ENCODE measurements around the gene GLS2. TPM values are rescaled to one million over a fixed set of nuclear protein-coding genes. Genes with fewer than 3 reads are reported as not detected.

The GLS2 gene
- 1 to 10 TPM in 1 of 2 donors, under 1 TPM in 1; 0.96 to 1.7 TPM for total RNA-seq

- H3K4me3 ChIP-seq, result peak within 1 kb of the TSS; percentile 55 to 64
- peak; percentile 84 for DNase-seq (ENCODE audit: low spot score)
- no peaks in the 10 kb centered on the region for H3K36me3 ChIP-seq
- H3K27ac ChIP-seq, result peak within 1 kb of the TSS in 1 of 2 donors; percentile 15
- no peaks in the 10 kb centered on the region for H3K9me3 ChIP-seq
- peaks cover 0 to 6% of the 10 kb centered on the region in 2 donors for H3K4me1 ChIP-seq
- H3K27me3 ChIP-seq, result no peaks in the 10 kb centered on the region
- no peak for TF ChIP-seq CTCF (IDR thresholded peaks at IDR 0.05)
Measured at GRCh38 chr12:56488041-56488955, at the start of gene GLS2. Gene GLS2 (minus strand): TSS chr12:56488161. CDS start chr12:56488118, 43 bp downstream.

GRCh38 chr12:56537546-56537945 is 49.6 kb upstream of the GLS2 start:
- no peaks in the 10 kb centered on the region for H3K36me3 ChIP-seq
- no peaks in the 10 kb centered on the region for H3K27me3 ChIP-seq
- H3K4me1 ChIP-seq, result peaks cover 0 to 14% of the 10 kb centered on the region in 2 donors
- no peak overlapping the region for H3K27ac ChIP-seq
- DNase-seq (ENCODE audit: low spot score), result no peak
- no peaks in the 10 kb centered on the region for H3K9me3 ChIP-seq
- H3K4me3 ChIP-seq, result no peak overlapping the region
- no peak for TF ChIP-seq CTCF (IDR thresholded peaks at IDR 0.05)

GRCh38 chr12:56530390-56531055 is 42.6 kb upstream of the GLS2 start:
- H3K4me1 ChIP-seq, result peaks cover 0 to 24% of the 10 kb centered on the region in 2 donors
- H3K36me3 ChIP-seq, result no peaks in the 10 kb centered on the region
- no peaks in the 10 kb centered on the region for H3K9me3 ChIP-seq
- H3K27ac ChIP-seq, result no peak overlapping the region
- no peak for DNase-seq (ENCODE audit: low spot score)
- no peak for TF ChIP-seq CTCF (IDR thresholded peaks at IDR 0.05)
- no peaks in the 10 kb centered on the region for H3K27me3 ChIP-seq
- H3K4me3 ChIP-seq, result no peak overlapping the region

- no peaks in the 10 kb centered on the region for H3K9me3 ChIP-seq
- no peak overlapping the region for H3K4me3 ChIP-seq
- H3K4me1 ChIP-seq, result peaks cover 0 to 33% of the 10 kb centered on the region in 2 donors
- no peaks in the 10 kb centered on the region for H3K36me3 ChIP-seq
- DNase-seq (ENCODE audit: low spot score), result no peak
- no peaks in the 10 kb centered on the region for H3K27me3 ChIP-seq
- no peak for TF ChIP-seq CTCF (IDR thresholded peaks at IDR 0.05)
- no peak overlapping the region for H3K27ac ChIP-seq
Measured at GRCh38 chr12:56529656-56530055, 41.7 kb upstream of the GLS2 start.

- H3K4me1 ChIP-seq, result peaks cover 0 to 35% of the 10 kb centered on the region in 2 donors
- H3K27ac ChIP-seq, result no peak overlapping the region
- H3K4me3 ChIP-seq, result no peak overlapping the region
- TF ChIP-seq CTCF (IDR thresholded peaks at IDR 0.05), result no peak
- DNase-seq (ENCODE audit: low spot score), result no peak
- no peaks in the 10 kb centered on the region for H3K9me3 ChIP-seq
- H3K27me3 ChIP-seq, result no peaks in the 10 kb centered on the region
- no peaks in the 10 kb centered on the region for H3K36me3 ChIP-seq
Measured at GRCh38 chr12:56528846-56529245, 40.9 kb upstream of the GLS2 start.

All from right atrium auricular region (tissue), 2 donors.